SU-DHL-6 (cell line): ENCODE measurements around the gene FAM53B.

Source experiments
- H2AFZ ChIP-seq: fragments of 200-600 bp; sonication (generic); 2 replicates; pipeline ENCODE4 v1.6.1; 2014; ENCODE audit warnings: low read depth, mild to moderate bottlenecking, moderate library complexity, mixed read lengths, antibody characterized with exemption, low read length; ENCODE audit not compliant: severe bottlenecking
- H3F3A ChIP-seq: fragments of 200-600 bp; shearing (Covaris generic); 2 replicates; pipeline ENCODE4 v1.6.0; 2016; ENCODE audit warnings: antibody characterized with exemption, mild to moderate bottlenecking; ENCODE audit not compliant: insufficient read depth
- H3K27ac ChIP-seq: fragments of 200-600 bp; sonication (generic); 2 replicates; pipeline ENCODE4 v1.5.1; 2016; ENCODE audit warnings: low read depth, mild to moderate bottlenecking, low read length, moderate library complexity, mixed read lengths
- H3K27me3 ChIP-seq: fragments of 200-600 bp; sonication (generic), shearing (Covaris generic); 2 replicates; pipeline ENCODE4 v1.6.0; 2014; ENCODE audit warnings: mild to moderate bottlenecking, low read length
- H3K36me3 ChIP-seq: fragments of 200-600 bp; sonication (generic); 2 replicates; pipeline ENCODE4 v1.6.1; 2014; ENCODE audit warnings: mild to moderate bottlenecking, low read length, mixed read lengths
- H3K4me2 ChIP-seq: fragments of 300-600, 200-600 bp; shearing (Covaris generic), sonication (generic); 2 replicates; pipeline ENCODE4 v1.6.0; 2014; ENCODE audit warnings: low read length, low read depth, mild to moderate bottlenecking; ENCODE audit not compliant: poor library complexity, severe bottlenecking
- H3K4me3 ChIP-seq: fragments of 200-600 bp; sonication (generic); 2 replicates; pipeline ENCODE4 v1.5.1; 2014; ENCODE audit warnings: antibody characterized with exemption, low read length, mild to moderate bottlenecking, mixed read lengths; ENCODE audit not compliant: insufficient read depth, poor library complexity, severe bottlenecking
- H3K79me2 ChIP-seq: fragments of 200-600 bp; sonication (generic); 2 replicates; pipeline ENCODE4 v1.6.1; 2014; ENCODE audit warnings: mild to moderate bottlenecking, low read length, moderate library complexity; ENCODE audit not compliant: insufficient read depth
- H3K9ac ChIP-seq: fragments of 200-600 bp; sonication (generic); 2 replicates; pipeline ENCODE4 v1.7.0; 2014; ENCODE audit warnings: mild to moderate bottlenecking, low read length
- H3K9me2 ChIP-seq: fragments of 200-600 bp; sonication (generic); replicated peaks from 2 replicates; pipeline ENCODE4 v1.6.1; 2014; ENCODE audit warnings: low read length; ENCODE audit not compliant: insufficient read depth
- H3K9me3 ChIP-seq: fragments of 200-600 bp; sonication (generic); 2 replicates; pipeline ENCODE4 v1.6.1; 2014; ENCODE audit warnings: low read length, mixed read lengths; ENCODE audit not compliant: insufficient read depth
- H4K20me1 ChIP-seq: fragments of 200-600 bp; sonication (generic); 2 replicates; pipeline ENCODE4 v1.6.1; 2014; ENCODE audit warnings: low read depth, mild to moderate bottlenecking, antibody characterized with exemption, low read length, moderate library complexity, mixed read lengths
- CTCF ChIP-seq: fragments of 200-600 bp; sonication (generic); IDR thresholded peaks from one replicate; pipeline ENCODE4 v1.5.1; 2017; ENCODE audit warnings: antibody characterized with exemption, mild to moderate bottlenecking, low read length, moderate library complexity; ENCODE audit not compliant: insufficient read depth, poor library complexity, severe bottlenecking
- EZH2phosphoT487 ChIP-seq: fragments of 200-600 bp; sonication (generic), shearing (Covaris generic); conservative IDR thresholded peaks from 2 replicates; pipeline ENCODE4 v1.6.1; 2018; ENCODE audit warnings: mild to moderate bottlenecking, antibody characterized with exemption, low read length, moderate library complexity, mixed read lengths

The FAM53B gene

GRCh38 chr10:124632064-124632531 is 112.1 kb downstream of the FAM53B start:
- Histone ChIP-seq H3K9me3 (no peaks in the 10 kb centered on the region), H3K27me3 (no peaks in the 10 kb centered on the region), H3K4me3 (no peak overlapping the region), H3K9ac (no peak overlapping the region), H3K27ac (peak overlapping the region; percentile 6; the same call in 1 of the 2 replicates), H4K20me1 (no peaks in the 10 kb centered on the region), H3K79me2 (peaks cover 99% of the 10 kb centered on the region), H3K4me2 (no peak overlapping the region), H3K9me2 (no peaks in the 10 kb centered on the region), H3K36me3 (peaks cover 7% of the 10 kb centered on the region; the same call in 1 of the 2 replicates), H2AFZ (no peak overlapping the region), H3F3A (peaks cover 53% of the 10 kb centered on the region)
- TF ChIP-seq CTCF, result no peak
- no peak for TF ChIP-seq EZH2phosphoT487

DNA sequence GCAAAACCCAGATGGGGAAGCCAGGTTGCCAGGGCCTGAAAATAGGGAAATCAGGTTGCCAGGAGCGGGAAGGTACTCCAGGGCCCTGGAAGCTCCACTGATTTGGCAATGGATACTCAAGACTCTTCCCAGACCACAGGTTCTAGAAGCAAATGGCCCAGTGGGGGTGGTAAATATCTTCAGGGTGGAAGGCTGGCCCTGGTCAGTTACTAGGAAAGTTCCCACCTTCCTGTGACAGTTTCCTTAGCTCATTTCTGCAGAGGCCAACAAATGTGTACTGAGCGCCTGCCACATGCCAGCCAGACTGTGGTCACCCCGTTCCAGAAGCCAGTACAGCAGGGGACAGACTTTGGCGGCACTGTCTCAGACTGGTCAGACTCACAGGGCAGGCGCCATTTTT is 113.6 kb downstream of the FAM53B start:
- peak overlapping the region; percentile 99 for H3K27ac ChIP-seq
- H3K9ac ChIP-seq, result 0 out of 2 replicates have a peak overlapping the region, but pooled peaks have one; percentile 52
- no peaks in the 10 kb centered on the region for H3K9me2 ChIP-seq
- H3F3A ChIP-seq, result peaks cover 60% of the 10 kb centered on the region
- no peak overlapping the region for H3K4me3 ChIP-seq
- H3K9me3 ChIP-seq, result no peaks in the 10 kb centered on the region
- no peak overlapping the region for H2AFZ ChIP-seq
- H3K27me3 ChIP-seq, result no peaks in the 10 kb centered on the region
- H3K4me2 ChIP-seq, result peak overlapping the region; percentile 50
- H4K20me1 ChIP-seq, result no peaks in the 10 kb centered on the region
- TF ChIP-seq EZH2phosphoT487 (no peak), CTCF (no peak)
- H3K79me2 ChIP-seq, result peaks cover 97% of the 10 kb centered on the region
- H3K36me3 ChIP-seq, result 0 out of 2 replicates have a peak, but pooled peaks cover under 1% of the 10 kb centered on the region

GRCh38 chr10:124629842-124630241 is 114.3 kb downstream of the FAM53B start:
- Histone ChIP-seq H4K20me1 (no peaks in the 10 kb centered on the region), H3K27ac (peak overlapping the region; percentile 99), H3K79me2 (peaks cover 97% of the 10 kb centered on the region), H3K9me3 (no peaks in the 10 kb centered on the region), H3K4me2 (peak overlapping the region; percentile 50), H3F3A (peaks cover 65% of the 10 kb centered on the region), H3K36me3 (no peaks in the 10 kb centered on the region), H2AFZ (no peak overlapping the region), H3K27me3 (no peaks in the 10 kb centered on the region), H3K9me2 (no peaks in the 10 kb centered on the region), H3K4me3 (no peak overlapping the region), H3K9ac (peak overlapping the region; percentile 52)
- TF ChIP-seq CTCF (no peak), EZH2phosphoT487 (no peak)
